ENCODE results near the gene PERM1.

DNA sequence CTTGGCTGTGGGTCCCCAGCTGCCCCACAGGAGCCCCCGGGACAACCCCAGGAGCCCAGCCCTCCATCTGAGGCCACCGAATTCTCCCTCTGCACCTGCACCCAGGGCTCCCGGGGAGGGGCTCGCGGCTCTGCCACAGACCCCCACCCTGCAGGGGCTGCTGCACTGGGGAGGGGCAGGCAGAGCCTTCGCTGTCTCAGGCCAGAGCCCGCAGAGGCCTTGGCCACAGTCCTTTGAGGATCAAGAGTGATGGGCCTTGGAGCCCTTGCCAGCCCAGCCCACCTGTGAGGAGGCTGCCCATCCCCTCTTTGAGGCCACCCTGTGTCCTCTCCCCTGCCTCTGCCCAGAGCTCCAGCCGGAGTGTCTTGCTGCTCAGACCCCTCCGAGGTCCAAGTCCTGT, 6.5 kb downstream of the PERM1 start:
- TF ChIP-seq, protein P1, sequence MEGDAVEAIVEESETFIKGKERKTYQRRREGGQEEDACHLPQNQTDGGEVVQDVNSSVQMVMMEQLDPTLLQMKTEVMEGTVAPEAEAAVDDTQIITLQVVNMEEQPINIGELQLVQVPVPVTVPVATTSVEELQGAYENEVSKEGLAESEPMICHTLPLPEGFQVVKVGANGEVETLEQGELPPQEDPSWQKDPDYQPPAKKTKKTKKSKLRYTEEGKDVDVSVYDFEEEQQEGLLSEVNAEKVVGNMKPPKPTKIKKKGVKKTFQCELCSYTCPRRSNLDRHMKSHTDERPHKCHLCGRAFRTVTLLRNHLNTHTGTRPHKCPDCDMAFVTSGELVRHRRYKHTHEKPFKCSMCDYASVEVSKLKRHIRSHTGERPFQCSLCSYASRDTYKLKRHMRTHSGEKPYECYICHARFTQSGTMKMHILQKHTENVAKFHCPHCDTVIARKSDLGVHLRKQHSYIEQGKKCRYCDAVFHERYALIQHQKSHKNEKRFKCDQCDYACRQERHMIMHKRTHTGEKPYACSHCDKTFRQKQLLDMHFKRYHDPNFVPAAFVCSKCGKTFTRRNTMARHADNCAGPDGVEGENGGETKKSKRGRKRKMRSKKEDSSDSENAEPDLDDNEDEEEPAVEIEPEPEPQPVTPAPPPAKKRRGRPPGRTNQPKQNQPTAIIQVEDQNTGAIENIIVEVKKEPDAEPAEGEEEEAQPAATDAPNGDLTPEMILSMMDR (IDR thresholded peaks at IDR 0.05) = no peak
- TF ChIP-seq POLR2AphosphoS5 (IDR thresholded peaks at IDR 0.05) = no peak

Data from upper lobe of left lung (tissue), 4 donors.